SK-N-SH (cell line): ENCODE measurements around the gene GLT6D1.

Experiments
- CTCF ChIP-seq: fragments of 200-600 bp; sonication (generic); IDR thresholded peaks from 2 replicates; pipeline ENCODE4 v1.6.1; 2017; ENCODE audit warnings: antibody characterized with exemption, mild to moderate bottlenecking, moderate library complexity
- FOSL2 ChIP-seq: IDR thresholded peaks from 2 replicates; pipeline ENCODE4 v1.4.0; 2012; ENCODE audit warnings: low read depth, mild to moderate bottlenecking, moderate library complexity, borderline replicate concordance
- FOXJ3 ChIP-seq: sonication (generic); formaldehyde crosslinking; IDR thresholded peaks from 2 replicates; pipeline ENCODE4 v1.5.1; 2020; ENCODE audit warnings: mild to moderate bottlenecking, missing genetic modification reagents
- MXI1 ChIP-seq: IDR thresholded peaks from 2 replicates; pipeline ENCODE4 v1.6.1; 2012; ENCODE audit warnings: mild to moderate bottlenecking, low read depth, low read length, improper control_type of control experiment
- POLR2AphosphoS5 ChIP-seq: IDR thresholded peaks from 2 replicates; pipeline ENCODE4 v1.6.1; 2012; ENCODE audit warnings: low read depth, low read length
- RAD21 ChIP-seq: IDR thresholded peaks from 2 replicates; pipeline ENCODE4 v1.6.1; 2012; ENCODE audit warnings: mild to moderate bottlenecking, low read length
- RFX5 ChIP-seq: IDR thresholded peaks from 2 replicates; pipeline ENCODE4 v1.6.1; 2012; ENCODE audit warnings: mild to moderate bottlenecking, improper control_type of control experiment, low read length
- TAF1 ChIP-seq: IDR thresholded peaks from 2 replicates; pipeline ENCODE4 v1.6.1; 2012; ENCODE audit warnings: low read depth, mild to moderate bottlenecking, low read length, moderate library complexity, borderline replicate concordance
- TCF12 ChIP-seq: IDR thresholded peaks from 2 replicates; pipeline ENCODE4 v1.4.0; 2012
- TEAD4 ChIP-seq: IDR thresholded peaks from 2 replicates; pipeline ENCODE4 v1.4.0; 2012; ENCODE audit warnings: mild to moderate bottlenecking, borderline replicate concordance; ENCODE audit not compliant: insufficient read depth
- USF2 ChIP-seq: fragments of 150-350 bp; IDR thresholded peaks from 2 replicates; pipeline ENCODE4 v1.6.1; 2017; ENCODE audit warnings: antibody characterized with exemption, low read length, low read depth, borderline replicate concordance
- ZBTB33 ChIP-seq: IDR thresholded peaks from 2 replicates; pipeline ENCODE4 v1.4.0; 2012; ENCODE audit warnings: low read depth, borderline replicate concordance

DNA sequence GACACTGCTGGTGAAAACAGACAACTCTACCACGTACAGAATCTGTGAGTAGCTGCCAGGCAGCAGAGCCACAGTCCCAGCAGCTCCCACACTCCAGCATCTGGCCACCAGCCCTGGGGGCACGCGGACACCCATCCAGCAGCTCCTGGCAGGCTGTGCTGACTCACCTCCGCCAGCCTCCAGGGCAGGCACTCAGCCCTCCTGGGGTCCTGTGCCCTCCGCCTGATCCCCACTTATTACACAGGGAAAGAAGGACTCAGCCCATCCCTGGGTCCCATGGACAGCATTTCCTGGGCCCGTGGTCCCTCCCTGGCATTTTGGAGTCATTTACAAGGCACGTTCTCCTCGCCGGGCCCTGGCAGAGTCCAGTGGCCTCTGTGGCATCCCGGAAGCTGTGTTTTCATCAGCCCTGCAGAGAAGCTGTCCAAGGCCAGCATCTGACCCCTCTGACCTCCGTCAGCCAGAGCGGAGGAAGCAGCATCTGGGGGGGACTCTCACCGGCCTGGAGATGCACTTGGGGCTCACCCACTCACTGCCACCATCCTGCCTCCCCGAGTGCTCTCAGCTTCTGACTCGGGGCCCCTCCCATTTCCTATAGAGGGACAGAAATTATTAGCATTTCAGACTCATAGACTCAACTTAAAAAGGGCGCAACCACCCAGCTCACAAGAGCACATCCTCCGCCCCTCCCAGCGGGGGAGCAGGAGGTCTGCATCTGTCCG is 56.2 kb downstream of the GLT6D1 start:
- TF ChIP-seq ZBTB33 = no peak
- no peak for TF ChIP-seq TAF1
- TF ChIP-seq RAD21 = no peak
- no peak for TF ChIP-seq CTCF
- no peak for TF ChIP-seq USF2
- TF ChIP-seq POLR2AphosphoS5 = no peak
- TF ChIP-seq TCF12 = no peak
- no peak for TF ChIP-seq TEAD4
- no peak for TF ChIP-seq RFX5
- no peak for TF ChIP-seq FOXJ3 (CRISPR knock-in tag)
- TF ChIP-seq FOSL2 = no peak
- TF ChIP-seq MXI1 = no peak
